Spleen (tissue), 11 donors: ENCODE data around the gene SYNJ2. TPM values are rescaled to one million over a fixed set of nuclear protein-coding genes. Genes with fewer than 3 reads are reported as not detected.
A peak's percentile ranks its signal among the peaks of the same experiment; 100 is the strongest.

Experiments used
- DNase-seq: peaks from one replicate; pipeline ENCODE4 v3.0.0-alpha.2; 2020
- H3K27ac ChIP-seq, 8 donors: fragments of 200-600 bp; sonication (generic) in 7 of 8; 1 replicate in 4 of 8; 2 replicates in 4 of 8; pipeline versions ENCODE4 v1.5.0 to v1.8.0; 2016 to 2021; ENCODE audit warnings: inconsistent platforms in 4 of 8, mild to moderate bottlenecking in 4 of 8, moderate library complexity in 1 of 8
- H3K27me3 ChIP-seq, 7 donors: fragments of 200-600 bp; sonication (generic) in 6 of 7; replicated peaks in 1 of 7; 1 replicate in 4 of 7; 2 replicates in 3 of 7; pipeline versions ENCODE4 v1.5.0 to v1.8.0; 2016 to 2021; ENCODE audit warnings: inconsistent platforms in 3 of 7, mild to moderate bottlenecking in 1 of 7
- H3K36me3 ChIP-seq, 6 donors: fragments of 200-600 bp; sonication (generic) in 5 of 6; 1 replicate in 4 of 6; 2 replicates in 2 of 6; pipeline versions ENCODE4 v1.5.0 to v1.8.0; 2016 to 2021; ENCODE audit warnings: inconsistent platforms in 2 of 6
- H3K4me1 ChIP-seq, 6 donors: fragments of 200-600 bp; sonication (generic) in 5 of 6; 1 replicate in 3 of 6; 2 replicates in 3 of 6; pipeline versions ENCODE4 v1.5.0 to v1.8.0; 2016 to 2021; ENCODE audit warnings: inconsistent platforms in 3 of 6
- H3K4me3 ChIP-seq, 8 donors: fragments of 200-600 bp; sonication (generic) in 7 of 8; 1 replicate in 4 of 8; 2 replicates in 4 of 8; pipeline versions ENCODE4 v1.5.0 to v1.8.0; 2016 to 2021; ENCODE audit warnings: inconsistent platforms in 4 of 8, mild to moderate bottlenecking in 4 of 8, moderate library complexity in 2 of 8
- H3K9me3 ChIP-seq, 8 donors: fragments of 200-600 bp; sonication (generic) in 7 of 8; 1 replicate in 4 of 8; 2 replicates in 4 of 8; pipeline versions ENCODE4 v1.5.0 to v1.8.0; 2016 to 2021; ENCODE audit warnings: inconsistent platforms in 4 of 8
- CTCF ChIP-seq, 11 experiments: fragments of 200-600 bp in 7 of 11; fragments of 450-650 bp in 4 of 11; sonication (generic) in 4 of 11; IDR thresholded peaks in 8 of 11; conservative IDR thresholded peaks in 3 of 11; 1 replicate in 7 of 11; 2 replicates in 4 of 11; pipeline versions ENCODE4 v1.4.0 to v1.8.0; 2016 to 2021; ENCODE audit warnings: antibody characterized with exemption in 11 of 11, inconsistent platforms in 4 of 11, mild to moderate bottlenecking in 1 of 11
- POLR2A ChIP-seq, 3 donors: fragments of 450-650 bp; IDR thresholded peaks; one replicate each; pipeline ENCODE4 v1.5.1; 2017; ENCODE audit warnings: antibody characterized with exemption in 3 of 3, mild to moderate bottlenecking in 1 of 3
- POLR2AphosphoS5 ChIP-seq, 3 donors: sonication (generic); formaldehyde crosslinking; IDR thresholded peaks; one replicate each; pipeline ENCODE4 v1.5.1; 2017; ENCODE audit warnings: antibody characterized with exemption in 3 of 3
- WGBS, 5 donors: extraction: QIAGEN DNeasy Blood & Tissue Kit in 3 of 5; methylation state at CpG; one replicate each; pipeline versions ENCODE4 v1.1.5 to v1.1.7; 2013 to 2018; 5-methylcytosine and 5-hydroxymethylcytosine counted together
- intact Hi-C: fragments of 100-400 bp; cut with DNase I; formaldehyde crosslinking; loops from one replicate; pipeline ENCODE4 v1.15.0; 2023; ENCODE audit warnings: low total_unique reads
- polyA plus RNA-seq, 3 donors: library from polyadenylated mRNA; stranded (reverse); fragments of 200-250 nt; gene quantifications; one replicate each; pipeline ENCODE4 v1.2.1, GENCODE V29; 2013
- total RNA-seq, 7 donors: library from RNA; depleted of rRNA in 3 of 7; stranded (reverse); fragments of >200 nt in 3 of 7; fragmentation: NEBNext Ultra II Directional in 4 of 7; extraction: Animal tissue kit (Norgen Biotek cat#: 25700) in 4 of 7; gene quantifications; one replicate each; pipeline versions ENCODE4 v1.1.0 to v1.2.1, GENCODE V29; 2016 to 2021
- donor health status: healthy with polysubstance abuse.
- donor health status: DM: no; HTN: no; CAD: no; lungs with moderate emphysema.
- donor health status: DM: no; HTN: no; CAD: no.
- donor health status: Bipolar disorder and iron deficiency.
- donor health status: healthy.
- donor health status: DM: no; HTN: no; CAD: no.
- donor health status: DM: yes; HTN: yes; CAD: no.

Gene SYNJ2
- total and polyA plus RNA-seq, 10 donors, result 2.4 to 34.0 (median 9.2) TPM

- WGBS, 5 donors, result 47 to 71% (median 67%) methylated on average over 30 to 32 of the region's 32 CpGs
- no peaks in the 10 kb centered on the region for H3K27me3 ChIP-seq
- intact Hi-C loops, result no loop called here
- peak overlapping the region in 5 of 8 donors; percentile 27 to 78 (median 72) for H3K27ac ChIP-seq
- no peak for DNase-seq
- TF ChIP-seq POLR2A (IDR thresholded peaks at IDR 0.05), result no peak
- TF ChIP-seq CTCF (IDR thresholded peaks at IDR 0.05 in 8 of 11, conservative IDR thresholded peaks at IDR 0.05 in 3 of 11), result no peak
- peak; percentile 16 to 54 (median 43) for TF ChIP-seq POLR2AphosphoS5 (IDR thresholded peaks at IDR 0.05)
- peaks cover 0 to 92% (median 34%) of the 10 kb centered on the region in 6 donors for H3K36me3 ChIP-seq
- H3K4me1 ChIP-seq, result peaks cover 0 to 22% (median 1%) of the 10 kb centered on the region in 6 donors
- H3K9me3 ChIP-seq, result no peaks in the 10 kb centered on the region
- peak overlapping the region in 2 of 8 donors; percentile 8 for H3K4me3 ChIP-seq
Measured at GRCh38 chr6:158086504-158087223, 105.0 kb downstream of the SYNJ2 start.

GRCh38 chr6:158087224-158087867 lies 105.7 kb downstream of the SYNJ2 start:
- peaks cover 0 to 95% (median 34%) of the 10 kb centered on the region in 6 donors for H3K36me3 ChIP-seq
- peaks cover 0 to 22% (median 1%) of the 10 kb centered on the region in 6 donors for H3K4me1 ChIP-seq
- intact Hi-C loops, result no loop called here
- H3K27me3 ChIP-seq, result no peaks in the 10 kb centered on the region
- no peaks in the 10 kb centered on the region for H3K9me3 ChIP-seq
- 77 to 87% (median 84%) methylated on average over 14 of the region's 14 CpGs for WGBS, 5 donors
- peak overlapping the region in 5 of 8 donors; percentile 27 to 78 (median 72) for H3K27ac ChIP-seq
- DNase-seq, result no peak
- no peak for TF ChIP-seq POLR2A (IDR thresholded peaks at IDR 0.05)
- no peak for TF ChIP-seq POLR2AphosphoS5 (IDR thresholded peaks at IDR 0.05)
- TF ChIP-seq CTCF (IDR thresholded peaks at IDR 0.05 in 8 of 11, conservative IDR thresholded peaks at IDR 0.05 in 3 of 11), result no peak
- H3K4me3 ChIP-seq, result peak overlapping the region in 2 of 8 donors; percentile 8

GRCh38 chr6:158092806-158093205 lies 111.1 kb downstream of the SYNJ2 start:
- TF ChIP-seq POLR2A (IDR thresholded peaks at IDR 0.05), result no peak
- TF ChIP-seq CTCF (IDR thresholded peaks at IDR 0.05 in 8 of 11, conservative IDR thresholded peaks at IDR 0.05 in 3 of 11), result no peak
- TF ChIP-seq POLR2AphosphoS5 (IDR thresholded peaks at IDR 0.05), result no peak
- Histone ChIP-seq H3K27ac (no peak overlapping the region), H3K4me1 (no peaks in the 10 kb centered on the region), H3K4me3 (no peak overlapping the region), H3K36me3 (peaks cover 0 to 96% (median 37%) of the 10 kb centered on the region in 6 donors), H3K27me3 (no peaks in the 10 kb centered on the region), H3K9me3 (no peaks in the 10 kb centered on the region)
- no peak for DNase-seq
- intact Hi-C loops, result no loop called here
- 90 to 95% (median 92%) methylated on average over 7 to 9 of the region's 9 CpGs for WGBS, 5 donors

GRCh38 chr6:158095031-158095430 lies 113.4 kb downstream of the SYNJ2 start:
- intact Hi-C loops, result no loop called here

More at GRCh38 chr6:158095031-158095430, 113.4 kb downstream of the SYNJ2 start:
- H3K4me1 ChIP-seq, result no peaks in the 10 kb centered on the region
- TF ChIP-seq CTCF (IDR thresholded peaks at IDR 0.05 in 8 of 11, conservative IDR thresholded peaks at IDR 0.05 in 3 of 11) (no peak), POLR2AphosphoS5 (IDR thresholded peaks at IDR 0.05) (no peak), POLR2A (IDR thresholded peaks at IDR 0.05) (no peak)
- H3K9me3 ChIP-seq, result no peaks in the 10 kb centered on the region
- DNase-seq, result no peak
- WGBS, 5 donors, result 63 to 96% (median 83%) methylated on average over 5 to 6 of the region's 6 CpGs
- no peaks in the 10 kb centered on the region for H3K27me3 ChIP-seq
- H3K36me3 ChIP-seq, result peaks cover 0 to 76% (median 35%) of the 10 kb centered on the region in 6 donors
- H3K27ac ChIP-seq, result no peak overlapping the region
- no peak overlapping the region for H3K4me3 ChIP-seq
